Neuronal stem cell (in vitro differentiated cells): ENCODE results near the gene DCTN1.

Experiments used
- DNase-seq: peaks from one replicate; pipeline ENCODE4 v3.0.0-alpha.2; 2013; ENCODE audit warnings: low spot score
- H2AFZ ChIP-seq: one replicate; pipeline ENCODE4 v1.6.1; 2013; ENCODE audit warnings: mild to moderate bottlenecking, low read length, inconsistent platforms
- H2AK5ac ChIP-seq: 2 replicates; pipeline ENCODE4 v1.6.1; 2013; ENCODE audit warnings: low read depth, mild to moderate bottlenecking, inconsistent platforms, low read length, moderate library complexity, mixed read lengths
- H2BK120ac ChIP-seq: 2 replicates; pipeline ENCODE4 v1.6.1; 2013; ENCODE audit warnings: low read depth, mild to moderate bottlenecking, inconsistent platforms, low read length, moderate library complexity, mixed read lengths
- H2BK12ac ChIP-seq: one replicate; pipeline ENCODE4 v1.6.1; 2013; ENCODE audit warnings: low read length, inconsistent platforms
- H2BK15ac ChIP-seq: 2 replicates; pipeline ENCODE4 v1.6.1; 2013; ENCODE audit warnings: mild to moderate bottlenecking, low read length, inconsistent platforms, mixed read lengths
- H2BK5ac ChIP-seq: one replicate; pipeline ENCODE4 v1.6.1; 2013; ENCODE audit warnings: inconsistent platforms, mild to moderate bottlenecking, low read length, moderate library complexity
- H3K14ac ChIP-seq: one replicate; pipeline ENCODE4 v1.6.1; 2013; ENCODE audit warnings: low read length, inconsistent platforms
- H3K18ac ChIP-seq: 2 replicates; pipeline ENCODE4 v1.6.1; 2013; ENCODE audit warnings: low read length, inconsistent platforms
- H3K23ac ChIP-seq: 2 replicates; pipeline ENCODE4 v1.6.1; 2013; ENCODE audit warnings: low read depth, mild to moderate bottlenecking, mixed read lengths, low read length, inconsistent platforms; ENCODE audit not compliant: poor library complexity
- H3K27ac ChIP-seq: replicated peaks from 3 replicates; pipeline ENCODE4 v1.5.1; 2013; ENCODE audit warnings: low read length, inconsistent platforms
- H3K27me3 ChIP-seq, 3 experiments: 2 replicates each; pipeline ENCODE4 v1.6.1; 2013; ENCODE audit warnings: low read length in 3 of 3, mild to moderate bottlenecking in 2 of 3, inconsistent platforms in 1 of 3, low read depth in 1 of 3, mixed read lengths in 1 of 3, moderate library complexity in 1 of 3; ENCODE audit not compliant: control insufficient read depth in 3 of 3, insufficient read depth in 3 of 3
- H3K36me3 ChIP-seq, 2 donors: replicated peaks in 1 of 2; 2 replicates each; pipeline ENCODE4 v1.6.1; 2013; ENCODE audit warnings: low read length in 2 of 2; ENCODE audit not compliant: control insufficient read depth in 2 of 2, insufficient read depth in 2 of 2
- H3K4ac ChIP-seq: 2 replicates; pipeline ENCODE4 v1.6.1; 2013; ENCODE audit warnings: inconsistent platforms, mild to moderate bottlenecking, low read length, moderate library complexity
- H3K4me1 ChIP-seq, 2 donors: 1 replicate in 1 of 2; 2 replicates in 1 of 2; pipeline ENCODE4 v1.6.1; 2013; ENCODE audit warnings: low read length in 2 of 2, low read depth in 1 of 2; ENCODE audit not compliant: control insufficient read depth in 2 of 2, insufficient read depth in 1 of 2
- H3K4me2 ChIP-seq: one replicate; pipeline ENCODE4 v1.6.1; 2013; ENCODE audit warnings: mild to moderate bottlenecking, low read length, inconsistent platforms; ENCODE audit not compliant: insufficient read depth, poor library complexity, severe bottlenecking
- H3K4me3 ChIP-seq, 2 donors: 2 replicates each; pipeline ENCODE4 v1.5.1; 2013; ENCODE audit warnings: low read length in 2 of 2, mild to moderate bottlenecking in 2 of 2, inconsistent platforms in 1 of 2, moderate library complexity in 1 of 2
- H3K79me1 ChIP-seq: one replicate; pipeline ENCODE4 v1.6.1; 2013; ENCODE audit warnings: low read depth, mild to moderate bottlenecking, inconsistent platforms, low read length, moderate library complexity
- H3K9ac ChIP-seq: one replicate; pipeline ENCODE4 v1.6.1; 2013; ENCODE audit warnings: mild to moderate bottlenecking, low read depth, low read length, inconsistent platforms; ENCODE audit not compliant: poor library complexity
- H3K9me3 ChIP-seq, 2 donors: replicated peaks in 1 of 2; 2 replicates each; pipeline versions ENCODE3 to v1.6.1; 2013; ENCODE audit warnings: low read length in 2 of 2, mild to moderate bottlenecking in 2 of 2, inconsistent platforms in 1 of 2, low read depth in 1 of 2, mixed read lengths in 1 of 2, moderate library complexity in 1 of 2; ENCODE audit not compliant: control insufficient read depth in 2 of 2, insufficient read depth in 1 of 2
- H4K8ac ChIP-seq: one replicate; pipeline ENCODE4 v1.6.1; 2013; ENCODE audit warnings: low read depth, mild to moderate bottlenecking, inconsistent platforms, low read length, moderate library complexity
- H4K91ac ChIP-seq: one replicate; pipeline ENCODE4 v1.6.1; 2013; ENCODE audit warnings: low read length, low read depth, mild to moderate bottlenecking, inconsistent platforms; ENCODE audit not compliant: poor library complexity
- WGBS, 2 donors: extraction: QIAGEN DNeasy Blood & Tissue Kit; methylation state at CpG; one replicate each; pipeline ENCODE4 v1.1.7; 2013; ENCODE audit warnings: missing lambda C conversion rate in 2 of 2, mixed read lengths in 1 of 2; ENCODE audit not compliant: insufficient read length in 2 of 2, insufficient replicate concordance in 1 of 2; ENCODE audit errors: extremely low coverage in 2 of 2; 5-methylcytosine and 5-hydroxymethylcytosine counted together

DCTN1 gene

DNA sequence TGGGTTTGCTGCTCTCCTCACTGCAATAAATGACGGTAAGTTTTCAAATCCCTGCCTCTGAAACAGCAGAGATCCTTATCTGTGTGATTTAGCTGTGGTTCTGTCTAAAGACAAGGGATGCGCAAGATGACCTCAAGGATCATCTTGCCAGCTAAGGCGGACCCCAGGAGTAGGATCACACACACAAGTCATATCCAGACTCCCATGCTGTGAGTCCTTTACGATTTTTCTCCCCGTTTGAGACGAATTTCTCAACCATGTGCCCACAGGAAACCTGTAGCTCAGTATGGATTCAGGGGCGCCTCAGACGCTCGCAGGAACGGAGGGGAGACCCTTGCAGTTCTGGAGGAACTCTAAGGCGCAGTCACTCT is 11.1 kb upstream of the DCTN1 start:
- Histone ChIP-seq H3K4ac (no peak overlapping the region), H3K9me3 (no peaks in the 10 kb centered on the region), H3K36me3 (peaks cover 0 to 5% of the 10 kb centered on the region in 2 donors), H2BK5ac (no peak overlapping the region), H2BK12ac (no peak overlapping the region), H3K4me2 (peak overlapping the region; percentile 52), H3K23ac (no peak overlapping the region), H4K8ac (no peak overlapping the region), H3K9ac (peak overlapping the region; percentile 75), H3K14ac (no peak overlapping the region), H3K4me3 (peak overlapping the region; percentile 65 to 88), H3K27ac (no peak overlapping the region), H2AK5ac (no peak overlapping the region), H3K79me1 (peaks cover 1% of the 10 kb centered on the region), H2BK120ac (no peak overlapping the region), H4K91ac (no peak overlapping the region), H3K27me3 (no peaks in the 10 kb centered on the region), H2BK15ac (no peak overlapping the region), H2AFZ (peak overlapping the region; percentile 95), H3K18ac (peak overlapping the region; percentile 91), H3K4me1 (peaks cover 4 to 11% of the 10 kb centered on the region in 2 donors)
- no CpG with 5 or more reads among the region's 11 CpGs for WGBS, 2 donors
- no peak for DNase-seq

DNA sequence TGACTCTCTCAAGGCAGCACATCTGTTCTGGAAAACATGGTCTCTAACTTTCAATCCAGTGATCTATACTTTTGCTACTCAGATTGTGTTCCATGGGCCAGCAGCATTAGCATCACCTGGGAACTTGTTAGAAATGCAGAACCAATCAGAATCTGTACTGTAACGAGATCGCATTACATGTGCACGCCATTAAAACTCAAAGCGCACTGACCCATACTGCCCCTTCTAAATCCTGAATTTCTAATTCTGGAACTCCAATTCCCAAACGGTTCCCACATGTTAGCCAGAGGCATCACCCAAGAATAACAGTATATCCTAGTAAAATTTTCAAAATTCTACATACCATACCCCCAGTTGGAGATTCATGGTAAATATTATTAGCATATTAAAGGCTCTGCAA is 10.5 kb upstream of the DCTN1 start:
- H3K9ac ChIP-seq, result no peak overlapping the region
- no peak overlapping the region for H3K23ac ChIP-seq
- no peak overlapping the region for H3K27ac ChIP-seq
- peak overlapping the region in 1 of 2 donors; percentile 65 for H3K4me3 ChIP-seq
- no peaks in the 10 kb centered on the region for H3K27me3 ChIP-seq
- peaks cover 4 to 11% of the 10 kb centered on the region in 2 donors for H3K4me1 ChIP-seq
- H2BK15ac ChIP-seq, result no peak overlapping the region
- H2AFZ ChIP-seq, result no peak overlapping the region
- H3K4ac ChIP-seq, result no peak overlapping the region
- H2BK120ac ChIP-seq, result no peak overlapping the region
- no peak overlapping the region for H2BK5ac ChIP-seq
- peaks cover 1% of the 10 kb centered on the region for H3K79me1 ChIP-seq
- no peaks in the 10 kb centered on the region for H3K9me3 ChIP-seq
- no peak overlapping the region for H3K18ac ChIP-seq
- no CpG with 5 or more reads among the region's 5 CpGs for WGBS, 2 donors
- no peak overlapping the region for H2AK5ac ChIP-seq
- no peak overlapping the region for H3K14ac ChIP-seq
- H4K8ac ChIP-seq, result no peak overlapping the region
- H3K36me3 ChIP-seq, result peaks cover 0 to 5% of the 10 kb centered on the region in 2 donors
- no peak overlapping the region for H2BK12ac ChIP-seq
- peak overlapping the region; percentile 29 for H3K4me2 ChIP-seq
- H4K91ac ChIP-seq, result no peak overlapping the region
- DNase-seq, result no peak

DNA sequence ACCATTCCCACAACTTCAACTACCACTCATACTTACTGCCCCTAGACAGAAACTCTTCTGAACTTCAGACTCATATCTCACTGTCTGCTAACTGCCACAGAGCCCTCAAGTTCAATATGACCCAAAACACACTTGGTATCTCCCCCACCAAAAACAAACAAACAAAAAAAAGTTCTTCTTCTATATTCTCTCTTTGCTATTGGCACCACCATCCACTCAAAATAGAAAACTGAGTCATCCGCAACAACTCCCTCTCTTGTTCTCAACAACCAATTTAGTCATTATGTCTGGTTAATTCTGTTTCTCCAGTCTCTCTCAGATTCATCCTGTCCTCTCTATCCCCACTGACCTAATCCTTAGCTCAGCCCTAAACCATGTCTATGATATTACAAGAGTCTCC is 7.2 kb upstream of the DCTN1 start:
- no peak overlapping the region for H3K27ac ChIP-seq
- no peak overlapping the region for H2AK5ac ChIP-seq
- WGBS, 2 donors, result no CpG with 5 or more reads among the region's 1 CpG
- H2BK15ac ChIP-seq, result no peak overlapping the region
- peaks cover 1% of the 10 kb centered on the region for H3K79me1 ChIP-seq
- no peaks in the 10 kb centered on the region for H3K27me3 ChIP-seq
- H2BK12ac ChIP-seq, result no peak overlapping the region
- DNase-seq, result no peak
- H3K4me2 ChIP-seq, result no peak overlapping the region
- H3K4ac ChIP-seq, result no peak overlapping the region
- H3K4me3 ChIP-seq, result no peak overlapping the region
- H3K36me3 ChIP-seq, result peaks cover 8 to 30% of the 10 kb centered on the region in 2 donors
- H4K8ac ChIP-seq, result no peak overlapping the region
- no peak overlapping the region for H2AFZ ChIP-seq
- H3K23ac ChIP-seq, result no peak overlapping the region
- H3K4me1 ChIP-seq, result peaks cover 4 to 18% of the 10 kb centered on the region in 2 donors
- H2BK5ac ChIP-seq, result no peak overlapping the region
- H4K91ac ChIP-seq, result no peak overlapping the region
- H2BK120ac ChIP-seq, result no peak overlapping the region
- H3K9ac ChIP-seq, result no peak overlapping the region
- H3K18ac ChIP-seq, result no peak overlapping the region
- H3K9me3 ChIP-seq, result no peaks in the 10 kb centered on the region
- no peak overlapping the region for H3K14ac ChIP-seq

DNA sequence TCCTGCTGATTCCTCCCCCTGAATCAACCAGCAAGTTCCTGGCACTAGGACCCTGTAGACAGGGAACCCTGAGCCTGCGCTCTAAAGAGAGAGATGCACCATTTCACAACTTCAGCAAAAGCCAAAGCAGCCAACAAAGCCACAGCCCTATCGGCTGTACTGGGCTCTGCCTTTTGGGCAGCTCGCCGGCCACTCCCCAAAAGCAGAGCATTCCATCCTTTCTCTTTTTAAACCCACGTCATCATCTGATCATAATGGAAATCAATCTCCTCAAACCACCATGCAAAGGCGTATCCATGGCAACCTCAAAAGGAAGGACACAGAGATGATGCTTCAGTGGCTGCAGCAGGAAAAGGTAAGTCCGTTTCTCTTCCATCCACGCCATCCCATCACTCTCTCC is 5.3 kb upstream of the DCTN1 start:
- Histone ChIP-seq H3K18ac (no peak overlapping the region), H3K79me1 (no peaks in the 10 kb centered on the region), H3K36me3 (peaks cover 8 to 30% of the 10 kb centered on the region in 2 donors), H2BK12ac (no peak overlapping the region), H3K4me3 (no peak overlapping the region), H4K91ac (no peak overlapping the region), H3K27me3 (no peaks in the 10 kb centered on the region), H3K9me3 (no peaks in the 10 kb centered on the region), H3K9ac (no peak overlapping the region), H2BK120ac (no peak overlapping the region), H4K8ac (no peak overlapping the region), H3K4me1 (peaks cover 5 to 13% of the 10 kb centered on the region in 2 donors), H3K23ac (no peak overlapping the region), H3K27ac (no peak overlapping the region), H3K14ac (no peak overlapping the region), H2AK5ac (no peak overlapping the region), H2BK5ac (no peak overlapping the region), H2AFZ (no peak overlapping the region), H3K4me2 (no peak overlapping the region), H3K4ac (no peak overlapping the region), H2BK15ac (no peak overlapping the region)
- DNase-seq, result no peak
- no CpG with 5 or more reads among the region's 8 CpGs for WGBS, 2 donors
